Esophagus squamous epithelium (tissue), 5 donors: ENCODE results near the gene ADSS2. TPM values are rescaled to one million over a fixed set of nuclear protein-coding genes. Genes with fewer than 3 reads are reported as not detected.
"Not testable (repeated sequence)": the region's sequence is repeated elsewhere in the genome, so short reads cannot be mapped to it uniquely, and the experiment has no call there.

Experiments
- DNase-seq: peaks from one replicate; lab custom pipeline; 2025; lab: John Stamatoyannopoulos, UW
- H3K27ac ChIP-seq, 4 donors: fragments of 200-600 bp; sonication (generic); one replicate each; pipeline ENCODE4 v1.5.1; 2016 to 2019; ENCODE audit warnings: mild to moderate bottlenecking in 1 of 4
- H3K27me3 ChIP-seq, 4 donors: fragments of 200-600 bp; sonication (generic); 1 replicate in 3 of 4; 2 replicates in 1 of 4; pipeline versions ENCODE4 v1.5.1 to v1.6.0; 2017 to 2021; ENCODE audit warnings: antibody characterized with exemption in 1 of 4
- H3K36me3 ChIP-seq, 3 donors: fragments of 200-600 bp; sonication (generic); one replicate each; pipeline ENCODE4 v1.5.1; 2016 to 2019
- H3K4me1 ChIP-seq, 3 donors: fragments of 200-600 bp; sonication (generic); one replicate each; pipeline ENCODE4 v1.5.1; 2017 to 2019
- H3K4me3 ChIP-seq, 4 donors: fragments of 200-600 bp; sonication (generic); 1 replicate in 3 of 4; 2 replicates in 1 of 4; pipeline ENCODE4 v1.5.1; 2016 to 2019; ENCODE audit warnings: mild to moderate bottlenecking in 2 of 4, moderate library complexity in 1 of 4
- H3K9me3 ChIP-seq, 3 donors: fragments of 200-600 bp; sonication (generic); one replicate each; pipeline ENCODE4 v1.5.1; 2016 to 2019
- CTCF ChIP-seq, 6 experiments: fragments of 450-650 bp in 4 of 6; fragments of 200-600 bp in 2 of 6; sonication (generic) in 2 of 6; IDR thresholded peaks; one replicate each; pipeline ENCODE4 v1.5.1; 2016 to 2019; ENCODE audit warnings: antibody characterized with exemption in 6 of 6, mild to moderate bottlenecking in 4 of 6, moderate library complexity in 4 of 6
- POLR2A ChIP-seq, 4 donors: fragments of 450-650 bp; IDR thresholded peaks; one replicate each; pipeline ENCODE4 v1.6.1; 2017; ENCODE audit warnings: antibody characterized with exemption in 4 of 4, mild to moderate bottlenecking in 4 of 4, moderate library complexity in 3 of 4
- WGBS, 2 donors: methylation state at CpG; one replicate each; pipeline ENCODE4 v1.1.5; 2018; 5-methylcytosine and 5-hydroxymethylcytosine counted together
- intact Hi-C: fragments of 100-400 bp; cut with DNase I; formaldehyde crosslinking; loops from one replicate; pipeline ENCODE4 v1.15.0; 2022
- total RNA-seq, 4 donors: library from RNA; depleted of rRNA; stranded (reverse); fragments of >200 nt; gene quantifications; one replicate each; pipeline ENCODE4 v1.1.0, GENCODE V29; 2016
- donor health status: DM: yes; HTN: yes; CAD: no.

ADSS2 gene
- total RNA-seq, 4 donors from 2014 or later, result 22.1 to 59.5 (median 35.4) TPM

- DNase-seq, result no peak
These were observed 84.2 kb downstream of the ADSS2 start for GRCh38 chr1:244367399-244368114.

GRCh38 chr1:244365809-244366208 is 85.9 kb downstream of the ADSS2 start:
- no peak for DNase-seq
- Histone ChIP-seq H3K36me3 (no peaks in the 10 kb centered on the region), H3K27me3 (no peaks in the 10 kb centered on the region), H3K4me3 (no peak overlapping the region), H3K27ac (peak overlapping the region in 2 of 4 donors; percentile 21 to 31), H3K4me1 (peaks cover 5 to 35% (median 14%) of the 10 kb centered on the region in 3 donors), H3K9me3 (no peaks in the 10 kb centered on the region)
- intact Hi-C loops, result no loop called here
- 65 to 95% methylated on average over 7 of the region's 7 CpGs for WGBS, 2 donors
- TF ChIP-seq CTCF (IDR thresholded peaks at IDR 0.05) (no peak), POLR2A (IDR thresholded peaks at IDR 0.05) (no peak)

More at GRCh38 chr1:244367399-244368114, 84.2 kb downstream of the ADSS2 start:
- no peaks in the 10 kb centered on the region for H3K27me3 ChIP-seq
- H3K4me3 ChIP-seq, result no peak overlapping the region
- intact Hi-C loops, result no loop called here
- H3K9me3 ChIP-seq, result no peaks in the 10 kb centered on the region
- 66 to 85% methylated on average over 5 to 15 of the region's 18 CpGs for WGBS, 2 donors
- H3K27ac ChIP-seq, result no peak overlapping the region
- no peaks in the 10 kb centered on the region for H3K36me3 ChIP-seq
- H3K4me1 ChIP-seq, result peaks cover 18 to 38% (median 22%) of the 10 kb centered on the region in 3 donors
- TF ChIP-seq CTCF (IDR thresholded peaks at IDR 0.05) (no peak), POLR2A (IDR thresholded peaks at IDR 0.05) (no peak)

- 81 to 96% methylated on average over 6 of the region's 6 CpGs for WGBS, 2 donors
- H3K4me1 ChIP-seq, result peaks cover under 1 to 30% (median 9%) of the 10 kb centered on the region in 3 donors
- not testable (repeated sequence) for DNase-seq
These were observed 86.4 kb downstream of the ADSS2 start for GRCh38 chr1:244365262-244365661.

GRCh38 chr1:244362476-244362875 is 89.2 kb downstream of the ADSS2 start:
- Histone ChIP-seq H3K36me3 (no peaks in the 10 kb centered on the region), H3K9me3 (no peaks in the 10 kb centered on the region), H3K27ac (peak overlapping the region; percentile 24 to 72 (median 55)), H3K4me1 (peaks cover 0 to 15% (median 4%) of the 10 kb centered on the region in 3 donors), H3K27me3 (no peaks in the 10 kb centered on the region), H3K4me3 (no peak overlapping the region)
- intact Hi-C loops, result no loop called here
- WGBS, 2 donors, result 63 to 72% methylated on average over 3 of the region's 3 CpGs
- no peak for TF ChIP-seq POLR2A (IDR thresholded peaks at IDR 0.05)
- TF ChIP-seq CTCF (IDR thresholded peaks at IDR 0.05), result no peak
- no peak for DNase-seq

More at GRCh38 chr1:244365262-244365661, 86.4 kb downstream of the ADSS2 start:
- H3K36me3 ChIP-seq, H3K4me3 ChIP-seq, H3K9me3 ChIP-seq, H3K27me3 ChIP-seq, intact Hi-C loops: not testable (repeated sequence)
- peak overlapping the region in 2 of 4 donors; percentile 21 to 31 for H3K27ac ChIP-seq

GRCh38 chr1:244361764-244362473 is 89.8 kb downstream of the ADSS2 start:
- peak overlapping the region; percentile 24 to 72 (median 55) for H3K27ac ChIP-seq
- DNase-seq, result no peak
- H3K4me3 ChIP-seq, result peak overlapping the region in 2 of 4 donors; percentile 2 to 26
- intact Hi-C loops, result no loop called here
- peaks cover 0 to 15% (median 4%) of the 10 kb centered on the region in 3 donors for H3K4me1 ChIP-seq
- H3K9me3 ChIP-seq, result no peaks in the 10 kb centered on the region
- no peak for TF ChIP-seq CTCF (IDR thresholded peaks at IDR 0.05)
- TF ChIP-seq POLR2A (IDR thresholded peaks at IDR 0.05), result no peak
- 19 to 25% methylated on average over 5 of the region's 5 CpGs for WGBS, 2 donors
- H3K36me3 ChIP-seq, result no peaks in the 10 kb centered on the region
- no peaks in the 10 kb centered on the region for H3K27me3 ChIP-seq

Other genes starting within 250 kb of the ADSS2 start
- 1 to 10 TPM in 1 of 4 donors, under 1 TPM in 3; 0.23 to 2.7 (median 0.44) TPM for gene CATSPERE, start 9.4 kb upstream of the ADSS2 start, total RNA-seq
- 10 to 100 TPM; 18.8 to 32.0 (median 30.4) TPM for gene DESI2, start 201.2 kb upstream of the ADSS2 start, total RNA-seq